B cell (primary cell): ENCODE measurements around the gene PRICKLE2. TPM values are rescaled to one million over a fixed set of nuclear protein-coding genes. Genes with fewer than 3 reads are reported as not detected.

Source experiments
- ATAC-seq: fragments of 200-7000 bp; cut with Tn5 transposase; one replicate; pipeline ENCODE4 v1.10.0; 2021; ENCODE audit warnings: low read depth, mild to moderate bottlenecking, moderate number of reproducible peaks, moderate library complexity
- CTCF ChIA-PET: fragments of 350-600 bp; sonication (Branson Sonifier 250); formaldehyde crosslinking; loops from one replicate; lab custom pipeline; 2021; ENCODE audit warnings: antibody characterized with exemption, inconsistent platforms; lab: Charles Lee
- POLR2A ChIA-PET: fragments of 350-600 bp; sonication (Branson Sonifier 250); formaldehyde crosslinking; loops from one replicate; lab custom pipeline; 2021; ENCODE audit warnings: antibody characterized with exemption; lab: Charles Lee
- DNase-seq: peaks from one replicate; pipeline ENCODE4 v3.0.0; 2013
- H2AFZ ChIP-seq: 2 replicates; pipeline ENCODE4 v1.6.1; 2012; ENCODE audit warnings: mild to moderate bottlenecking, low read depth, low read length; ENCODE audit not compliant: insufficient read depth, poor library complexity, severe bottlenecking
- H3K27ac ChIP-seq, 2 donors: 1 replicate in 1 of 2; 2 replicates in 1 of 2; pipeline ENCODE4 v1.5.1; 2012 to 2013; ENCODE audit warnings: low read length in 2 of 2, mild to moderate bottlenecking in 2 of 2, moderate library complexity in 1 of 2
- H3K27me3 ChIP-seq, 4 experiments: fragments of 200-600 bp in 1 of 4; sonication (generic) in 1 of 4; replicated peaks in 1 of 4; 1 replicate in 2 of 4; 2 replicates in 2 of 4; pipeline versions ENCODE4 v1.6.1 to v1.7.0; 2013 to 2016; ENCODE audit warnings: low read length in 3 of 4, mild to moderate bottlenecking in 2 of 4, mixed read lengths in 1 of 4, moderate library complexity in 1 of 4; ENCODE audit not compliant: insufficient read depth in 4 of 4, control insufficient read depth in 3 of 4; ENCODE audit errors: control extremely low read depth in 1 of 4
- H3K36me3 ChIP-seq, 2 experiments: replicated peaks in 1 of 2; 1 replicate in 1 of 2; 2 replicates in 1 of 2; pipeline versions ENCODE4 v1.6.1 to v1.7.1; 2013; ENCODE audit warnings: low read length in 1 of 2; ENCODE audit not compliant: insufficient read depth in 2 of 2, control insufficient read depth in 1 of 2; ENCODE audit errors: control extremely low read depth in 1 of 2, extremely low read depth in 1 of 2
- H3K4me1 ChIP-seq, 2 donors: fragments of 200-600 bp in 1 of 2; sonication (generic) in 1 of 2; 1 replicate in 1 of 2; 2 replicates in 1 of 2; pipeline versions ENCODE4 v1.5.1 to v1.6.1; 2013 to 2017; ENCODE audit warnings: low read length in 2 of 2; ENCODE audit not compliant: control insufficient read depth in 2 of 2, insufficient read depth in 2 of 2
- H3K4me2 ChIP-seq: replicated peaks from 2 replicates; pipeline ENCODE3; 2012; ENCODE audit warnings: mild to moderate bottlenecking, low read depth, low read length; ENCODE audit not compliant: poor library complexity, severe bottlenecking
- H3K4me3 ChIP-seq, 5 experiments: fragments of 200-600 bp in 1 of 5; sonication (generic) in 1 of 5; 1 replicate in 3 of 5; 2 replicates in 2 of 5; pipeline versions ENCODE4 v1.5.1 to v1.7.0; 2011 to 2016; ENCODE audit warnings: low read length in 4 of 5, mild to moderate bottlenecking in 4 of 5, low read depth in 2 of 5, control low read depth in 1 of 5, moderate library complexity in 1 of 5; ENCODE audit not compliant: insufficient read depth in 1 of 5; ENCODE audit errors: control extremely low read depth in 1 of 5, extremely low read depth in 1 of 5
- H3K79me2 ChIP-seq: fragments of 200-600 bp; sonication (generic); one replicate; pipeline ENCODE4 v1.6.0; 2016; ENCODE audit warnings: low read length; ENCODE audit not compliant: control insufficient read depth, insufficient read depth
- H3K9ac ChIP-seq: fragments of 200-600 bp; sonication (generic); 2 replicates; pipeline ENCODE4 v1.6.1; 2017; ENCODE audit warnings: mild to moderate bottlenecking, low read length, moderate library complexity
- H3K9me3 ChIP-seq, 3 donors: one replicate each; pipeline versions ENCODE4 v1.6.1 to v1.7.1; 2013; ENCODE audit warnings: low read length in 2 of 3; ENCODE audit not compliant: control insufficient read depth in 2 of 3, insufficient read depth in 1 of 3; ENCODE audit errors: control extremely low read depth in 1 of 3
- H4K20me1 ChIP-seq: 2 replicates; pipeline ENCODE4 v1.6.0; 2012; ENCODE audit warnings: mild to moderate bottlenecking, low read length; ENCODE audit not compliant: insufficient read depth, control insufficient read depth, poor library complexity, severe bottlenecking
- H3K27ac Mint-ChIP-seq: one replicate; pipeline ENCODE4 v1.8.0; 2021; ENCODE audit warnings: mixed read lengths
- H3K27me3 Mint-ChIP-seq: one replicate; pipeline ENCODE4 v1.8.0; 2021; ENCODE audit warnings: mixed read lengths
- H3K4me1 Mint-ChIP-seq: one replicate; pipeline ENCODE4 v1.8.0; 2021; ENCODE audit warnings: mixed read lengths
- H3K4me3 Mint-ChIP-seq: one replicate; pipeline ENCODE4 v1.8.0; 2021; ENCODE audit warnings: mixed read lengths
- H3K9me3 Mint-ChIP-seq: one replicate; pipeline ENCODE4 v1.8.0; 2022; ENCODE audit warnings: mixed read lengths; ENCODE audit not compliant: insufficient read depth
- EZH2 ChIP-seq: IDR thresholded peaks from 2 replicates; pipeline ENCODE4 v1.6.1; 2012; ENCODE audit warnings: borderline replicate concordance, low read depth, mild to moderate bottlenecking, moderate library complexity, low read length; ENCODE audit not compliant: insufficient read depth, poor library complexity, severe bottlenecking
- WGBS: methylation state at CpG from one replicate; pipeline ENCODE4 v1.1.5; 2013; ENCODE audit warnings: missing lambda C conversion rate; ENCODE audit not compliant: insufficient coverage; 5-methylcytosine and 5-hydroxymethylcytosine counted together
- intact Hi-C: fragments of 100-400 bp; cut with micrococcal nuclease; formaldehyde crosslinking; loops from one replicate; pipeline ENCODE4 v1.10.0; 2022
- polyA plus RNA-seq: library from polyadenylated mRNA; depleted of rRNA; stranded (reverse); fragments of >200 nt; gene quantifications from 2 replicates; pipeline ENCODE4 v1.2.3, GENCODE V29; 2012
- total RNA-seq, 2 donors: library from RNA; stranded (reverse); fragments of 120-200 nt in 1 of 2; gene quantifications; 1 replicate in 1 of 2; 2 replicates in 1 of 2; pipeline versions ENCODE4 v1.2.3 to v1.2.4, GENCODE V29; 2013 to 2022
- TF ChIP-seq, protein P1 (sequence below): fragments of 200-600 bp; IDR thresholded peaks from one replicate; pipeline ENCODE4 v1.8.0; 2022; ENCODE audit warnings: antibody characterized with exemption, mild to moderate bottlenecking

The PRICKLE2 gene
- total and polyA plus RNA-seq, 2 donors (not counting 1 experiment from before 2014, with no cell fraction given), result 0.30 to 1.4 TPM

DNA sequence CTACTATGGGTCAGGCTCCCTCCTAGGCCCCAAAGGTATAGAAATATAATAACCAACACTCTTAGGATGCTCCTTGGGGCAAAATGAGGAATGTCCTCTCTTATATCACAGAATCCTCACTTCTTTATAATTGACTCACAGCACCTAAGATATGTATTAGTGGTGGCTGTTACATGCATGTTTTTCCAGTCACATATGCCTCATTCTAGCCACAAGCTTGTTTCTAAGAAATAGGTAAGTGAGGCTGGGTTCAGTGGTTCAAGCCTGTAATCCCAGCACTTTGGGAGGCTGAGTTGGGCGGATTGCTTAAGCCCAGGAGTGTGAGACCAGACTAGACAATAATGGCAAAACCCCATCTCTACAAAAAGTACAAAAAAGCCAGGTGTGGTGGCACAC, 144.0 kb downstream of the PRICKLE2 start:
- intact Hi-C loops, result no loop called here
- ChIA-PET POLR2A (no interaction called here), CTCF (no interaction called here)
- WGBS, result no CpG with 5 or more reads among the region's 1 CpG
- Mint-ChIP-seq H3K4me1 (no peaks in the 10 kb centered on the region), H3K27ac (no peak overlapping the region), H3K4me3 (no peak overlapping the region), H3K9me3 (no peaks in the 10 kb centered on the region), H3K27me3 (peaks cover 11% of the 10 kb centered on the region)
- no peak overlapping the region for H2AFZ ChIP-seq
- H3K4me2 ChIP-seq, result no peak overlapping the region
- no peak overlapping the region for H3K27ac ChIP-seq
- TF ChIP-seq EZH2, result no peak
- TF ChIP-seq, protein P1, sequence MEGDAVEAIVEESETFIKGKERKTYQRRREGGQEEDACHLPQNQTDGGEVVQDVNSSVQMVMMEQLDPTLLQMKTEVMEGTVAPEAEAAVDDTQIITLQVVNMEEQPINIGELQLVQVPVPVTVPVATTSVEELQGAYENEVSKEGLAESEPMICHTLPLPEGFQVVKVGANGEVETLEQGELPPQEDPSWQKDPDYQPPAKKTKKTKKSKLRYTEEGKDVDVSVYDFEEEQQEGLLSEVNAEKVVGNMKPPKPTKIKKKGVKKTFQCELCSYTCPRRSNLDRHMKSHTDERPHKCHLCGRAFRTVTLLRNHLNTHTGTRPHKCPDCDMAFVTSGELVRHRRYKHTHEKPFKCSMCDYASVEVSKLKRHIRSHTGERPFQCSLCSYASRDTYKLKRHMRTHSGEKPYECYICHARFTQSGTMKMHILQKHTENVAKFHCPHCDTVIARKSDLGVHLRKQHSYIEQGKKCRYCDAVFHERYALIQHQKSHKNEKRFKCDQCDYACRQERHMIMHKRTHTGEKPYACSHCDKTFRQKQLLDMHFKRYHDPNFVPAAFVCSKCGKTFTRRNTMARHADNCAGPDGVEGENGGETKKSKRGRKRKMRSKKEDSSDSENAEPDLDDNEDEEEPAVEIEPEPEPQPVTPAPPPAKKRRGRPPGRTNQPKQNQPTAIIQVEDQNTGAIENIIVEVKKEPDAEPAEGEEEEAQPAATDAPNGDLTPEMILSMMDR, result no peak
- DNase-seq (no peak), ATAC-seq (no peak)
- no peak overlapping the region for H3K9ac ChIP-seq
- H3K79me2 ChIP-seq, result no peaks in the 10 kb centered on the region
- no peaks in the 10 kb centered on the region for H4K20me1 ChIP-seq
- H3K36me3 ChIP-seq, result no peaks in the 10 kb centered on the region
- no peaks in the 10 kb centered on the region for H3K4me1 ChIP-seq
- H3K4me3 ChIP-seq, result no peak overlapping the region
- H3K9me3 ChIP-seq, result no peaks in the 10 kb centered on the region
- H3K27me3 ChIP-seq, result no peaks in the 10 kb centered on the region

DNA sequence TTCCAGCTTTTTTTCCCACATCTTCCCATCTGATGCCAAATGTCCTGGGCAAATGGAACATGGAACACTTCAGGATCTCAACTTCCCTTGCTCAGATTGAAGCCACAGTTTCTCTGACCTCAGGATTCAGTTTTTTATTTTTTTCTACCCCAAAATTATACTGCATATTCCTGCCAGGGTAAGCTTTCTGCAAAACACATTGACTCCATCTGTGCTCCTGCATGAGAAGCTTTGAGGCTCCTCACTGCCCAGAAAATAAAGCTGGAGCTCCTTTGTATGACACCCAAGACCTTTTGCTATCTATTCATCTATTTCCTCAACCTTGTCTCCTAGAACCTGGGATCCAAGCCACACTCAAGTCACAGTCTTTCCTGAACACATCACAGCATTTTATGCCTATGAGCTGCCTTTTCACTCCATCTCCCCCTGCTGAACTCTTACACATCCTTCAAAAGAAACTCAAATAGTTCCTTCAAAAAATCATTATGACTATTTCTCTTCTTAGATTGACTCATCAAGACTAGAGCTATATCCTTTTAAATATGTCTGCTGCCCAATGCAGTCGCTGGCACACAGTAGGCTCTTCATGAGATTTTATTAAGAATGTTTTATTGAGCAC, 144.5 kb downstream of the PRICKLE2 start:
- Histone ChIP-seq H4K20me1 (no peaks in the 10 kb centered on the region), H2AFZ (no peak overlapping the region), H3K4me2 (no peak overlapping the region), H3K9ac (no peak overlapping the region), H3K9me3 (no peaks in the 10 kb centered on the region), H3K79me2 (no peaks in the 10 kb centered on the region), H3K4me1 (no peaks in the 10 kb centered on the region), H3K27ac (no peak overlapping the region), H3K4me3 (no peak overlapping the region), H3K36me3 (no peaks in the 10 kb centered on the region), H3K27me3 (no peaks in the 10 kb centered on the region)
- POLR2A ChIA-PET, result no interaction called here
- CTCF ChIA-PET, result no interaction called here
- no CpG with 5 or more reads among the region's 1 CpG for WGBS
- intact Hi-C loops, result no loop called here
- H3K27me3 Mint-ChIP-seq, result peaks cover 11% of the 10 kb centered on the region
- H3K9me3 Mint-ChIP-seq, result no peaks in the 10 kb centered on the region
- no peak for ATAC-seq
- TF ChIP-seq, protein P1, result no peak
- no peak for TF ChIP-seq EZH2
- DNase-seq, result no peak
- no peaks in the 10 kb centered on the region for H3K4me1 Mint-ChIP-seq
- H3K4me3 Mint-ChIP-seq, result no peak overlapping the region
- no peak overlapping the region for H3K27ac Mint-ChIP-seq
